ENCODE measurements around the gene ITPR2. TPM values are rescaled to one million over a fixed set of nuclear protein-coding genes. Genes with fewer than 3 reads are reported as not detected.

ITPR2 gene
- total and polyA plus RNA-seq, 2 of the 13 experiments (the other 11 are each of a cell fraction or from before 2014, with no cell fraction given) = 31.9 to 81.9 TPM

DNA sequence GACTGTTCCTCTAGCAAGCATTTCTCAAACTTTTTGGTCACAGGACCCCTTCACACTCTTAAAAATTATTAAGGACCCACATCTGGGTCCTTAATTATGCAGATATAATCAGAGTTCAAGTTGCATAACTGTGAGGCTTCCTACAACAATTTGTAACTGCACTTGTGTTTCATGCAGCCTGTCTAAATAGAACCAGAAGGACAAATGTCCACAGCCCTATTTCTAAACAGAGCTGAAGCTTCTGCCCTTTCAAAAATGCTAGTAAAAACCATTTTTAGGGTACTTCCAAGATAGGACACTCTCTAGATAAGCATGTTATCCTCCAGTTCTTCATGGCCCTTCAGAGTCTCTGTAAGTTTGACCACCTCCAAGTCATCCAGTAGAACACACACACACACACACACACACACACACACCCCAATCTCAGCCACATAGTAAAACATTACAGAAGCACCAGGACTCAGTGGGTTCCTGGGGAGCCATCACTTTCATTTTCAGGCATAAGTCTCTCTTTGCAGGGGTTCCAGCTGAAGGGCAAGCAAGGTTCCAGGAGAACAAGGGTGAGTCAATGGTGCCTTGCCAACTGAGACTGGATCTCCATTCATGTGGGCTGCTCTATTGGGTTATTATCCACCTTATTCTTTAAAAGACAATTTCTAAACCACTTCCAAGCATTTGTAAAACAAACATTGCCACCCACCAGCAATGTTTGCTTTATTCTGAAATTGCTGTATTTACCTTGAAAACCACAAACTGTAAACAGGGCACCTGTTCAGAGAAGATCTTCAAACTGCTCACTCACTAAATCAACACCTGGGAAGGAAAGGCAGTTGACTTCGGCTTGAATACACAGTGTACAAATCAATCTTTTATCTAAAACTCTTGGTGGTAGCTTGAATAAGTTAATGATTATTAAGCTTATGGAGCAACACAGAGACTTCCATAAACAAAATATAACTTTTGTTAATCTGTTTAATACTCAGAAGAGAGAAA, 64.1 kb downstream of the ITPR2 start (continued):
- peak; percentile 98 for TF ChIP-seq CREM (IDR thresholded peaks at IDR 0.05)
- TF ChIP-seq CREM (CRISPR knock-in tag; IDR thresholded peaks at IDR 0.05) = no peak
- TF ChIP-seq TARDBP (CRISPR knock-in tag; IDR thresholded peaks at IDR 0.05) = peak; percentile 98
- no peak for TF ChIP-seq ATF7-NPFF (CRISPR knock-in tag; IDR thresholded peaks at IDR 0.05; ENCODE audit: low read depth)
- peak; percentile 89 for TF ChIP-seq BRF2 (CRISPR knock-in tag; IDR thresholded peaks at IDR 0.05)
- no peak for TF ChIP-seq PRMT3 (CRISPR knock-in tag; IDR thresholded peaks at IDR 0.05; ENCODE audit: borderline replicate concordance, low read depth)
- TF ChIP-seq ADNP (CRISPR knock-in tag; IDR thresholded peaks at IDR 0.05) = no peak
- no peak for TF ChIP-seq ZNF775 (CRISPR knock-in tag; IDR thresholded peaks at IDR 0.05; ENCODE audit: borderline replicate concordance)
- TF ChIP-seq TAF1 (CRISPR knock-in tag; IDR thresholded peaks at IDR 0.05) = no peak
- no peak for TF ChIP-seq ZNF546 (CRISPR knock-in tag; conservative IDR thresholded peaks at IDR 0.05)
- TF ChIP-seq ZNF264 (CRISPR knock-in tag; IDR thresholded peaks at IDR 0.05) = peak; percentile 78; the same call in 1 of the 2 replicates
- no peak for TF ChIP-seq RFXAP (CRISPR knock-in tag; IDR thresholded peaks at IDR 0.05; ENCODE audit: borderline replicate concordance)
- TF ChIP-seq MED8 (CRISPR knock-in tag; IDR thresholded peaks at IDR 0.05; ENCODE audit: insufficient replicate concordance) = peak; percentile 98
- peak; percentile 99 for TF ChIP-seq RCOR2 (CRISPR knock-in tag; IDR thresholded peaks at IDR 0.05)
- no peak for TF ChIP-seq XBP1 (CRISPR knock-in tag; IDR thresholded peaks at IDR 0.05)
- TF ChIP-seq ZNF543 (CRISPR knock-in tag; IDR thresholded peaks at IDR 0.05) = no peak
- peak; percentile 68; the same call in 1 of the 2 replicates for TF ChIP-seq ZNF878 (CRISPR knock-in tag; IDR thresholded peaks at IDR 0.05)
- no peak for TF ChIP-seq ZFY (CRISPR knock-in tag; IDR thresholded peaks at IDR 0.05)
- no peak for TF ChIP-seq RELA (CRISPR knock-in tag; IDR thresholded peaks at IDR 0.05)
- TF ChIP-seq ZSCAN31 (CRISPR knock-in tag; IDR thresholded peaks at IDR 0.05; ENCODE audit: low read depth) = peak; percentile 80; the same call in 1 of the 2 replicates
- TF ChIP-seq CCDC6 (CRISPR knock-in tag; IDR thresholded peaks at IDR 0.05) = peak; percentile 45; the same call in 1 of the 2 replicates
- TF ChIP-seq, protein P1, sequence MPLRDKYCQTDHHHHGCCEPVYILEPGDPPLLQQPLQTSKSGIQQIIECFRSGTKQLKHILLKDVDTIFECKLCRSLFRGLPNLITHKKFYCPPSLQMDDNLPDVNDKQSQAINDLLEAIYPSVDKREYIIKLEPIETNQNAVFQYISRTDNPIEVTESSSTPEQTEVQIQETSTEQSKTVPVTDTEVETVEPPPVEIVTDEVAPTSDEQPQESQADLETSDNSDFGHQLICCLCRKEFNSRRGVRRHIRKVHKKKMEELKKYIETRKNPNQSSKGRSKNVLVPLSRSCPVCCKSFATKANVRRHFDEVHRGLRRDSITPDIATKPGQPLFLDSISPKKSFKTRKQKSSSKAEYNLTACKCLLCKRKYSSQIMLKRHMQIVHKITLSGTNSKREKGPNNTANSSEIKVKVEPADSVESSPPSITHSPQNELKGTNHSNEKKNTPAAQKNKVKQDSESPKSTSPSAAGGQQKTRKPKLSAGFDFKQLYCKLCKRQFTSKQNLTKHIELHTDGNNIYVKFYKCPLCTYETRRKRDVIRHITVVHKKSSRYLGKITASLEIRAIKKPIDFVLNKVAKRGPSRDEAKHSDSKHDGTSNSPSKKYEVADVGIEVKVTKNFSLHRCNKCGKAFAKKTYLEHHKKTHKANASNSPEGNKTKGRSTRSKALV (CRISPR knock-in tag; IDR thresholded peaks at IDR 0.05) = no peak
- peak; percentile 73; the same call in 1 of the 2 replicates for TF ChIP-seq HBP1 (CRISPR knock-in tag; IDR thresholded peaks at IDR 0.05; ENCODE audit: low read depth)
- TF ChIP-seq SP4 (CRISPR knock-in tag; IDR thresholded peaks at IDR 0.05) = no peak; the same call in 1 of the 2 replicates
- no peak for TF ChIP-seq ZNF3 (CRISPR knock-in tag; IDR thresholded peaks at IDR 0.05)
- no peak for TF ChIP-seq ZSCAN25 (CRISPR knock-in tag; IDR thresholded peaks at IDR 0.05)
